Activated CD4-positive, alpha-beta T cell treated with anti-CD3 and anti-CD28 coated beads for 36 hours (primary cell): Measurements from ENCODE around the gene SUV39H2. TPM values are rescaled to one million over a fixed set of nuclear protein-coding genes. Genes with fewer than 3 reads are reported as not detected.
"Not testable (repeated sequence)": the region's sequence is repeated elsewhere in the genome, so short reads cannot be mapped to it uniquely, and the experiment has no call there.

ENCODE experiments used
- ATAC-seq: fragments of 200-7000 bp; cut with Tn5 transposase; one replicate; pipeline ENCODE4 v1.10.0; 2021; ENCODE audit warnings: mild to moderate bottlenecking, moderate library complexity
- CTCF ChIA-PET: fragments of 350-600 bp; sonication (Branson Sonifier 250); formaldehyde crosslinking; loops from one replicate; lab custom pipeline; 2021; ENCODE audit warnings: antibody characterized with exemption; lab: Charles Lee
- POLR2A ChIA-PET: fragments of 350-600 bp; sonication (Branson Sonifier 250); formaldehyde crosslinking; loops from one replicate; lab custom pipeline; 2021; ENCODE audit warnings: antibody characterized with exemption, inconsistent platforms; lab: Charles Lee
- DNase-seq: peaks from one replicate; pipeline ENCODE4 v3.0.0-alpha.2; 2020
- H3K27ac Mint-ChIP-seq: one replicate; pipeline ENCODE4 v1.8.0; 2021; ENCODE audit warnings: mixed read lengths
- H3K27me3 Mint-ChIP-seq: one replicate; pipeline ENCODE4 v1.8.0; 2021; ENCODE audit warnings: mixed read lengths
- H3K36me3 Mint-ChIP-seq: one replicate; pipeline ENCODE4 v1.8.0; 2021; ENCODE audit warnings: low read depth, mixed read lengths
- H3K4me1 Mint-ChIP-seq: one replicate; pipeline ENCODE4 v1.8.0; 2021; ENCODE audit warnings: mixed read lengths
- H3K4me3 Mint-ChIP-seq: one replicate; pipeline ENCODE4 v1.8.0; 2021; ENCODE audit warnings: mild to moderate bottlenecking, moderate library complexity, mixed read lengths
- H3K9me3 Mint-ChIP-seq: one replicate; pipeline ENCODE4 v1.8.0; 2021; ENCODE audit warnings: low read depth, mixed read lengths
- intact Hi-C, 2 experiments: fragments of 100-400 bp; cut with DNase I in 1 of 2; cut with micrococcal nuclease in 1 of 2; formaldehyde crosslinking; loops; one replicate each; pipeline versions ENCODE4 v1.14.2 to v1.15.1; 2022 to 2024; cut with DNase I, micrococcal nuclease
- total RNA-seq, 2 experiments: library from RNA; stranded (reverse); gene quantifications; one replicate each; pipeline ENCODE4 v1.2.3, GENCODE V29; 2021

SUV39H2 gene
- total RNA-seq, 2 experiments from 2014 or later: 42.9 to 51.5 TPM

DNA sequence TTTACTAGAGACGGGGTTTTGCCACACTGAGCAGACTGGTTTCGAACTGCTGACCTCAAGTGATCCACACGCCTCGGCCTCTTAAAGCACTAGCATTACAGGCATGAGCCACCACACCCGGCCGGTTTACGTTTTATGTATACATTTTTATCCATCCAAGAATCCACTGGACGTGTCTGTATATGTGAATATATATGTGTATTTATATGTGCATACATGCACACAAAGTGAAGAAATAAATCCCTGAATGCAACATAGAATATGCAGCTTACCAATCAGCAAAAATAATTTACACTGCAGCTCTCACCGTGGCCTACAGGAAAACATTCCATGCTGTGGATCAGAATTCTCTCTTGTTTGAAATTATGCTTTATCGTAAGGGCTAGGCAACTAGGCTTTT, 51.9 kb downstream of the SUV39H2 start:
- ATAC-seq (no peak), DNase-seq (no peak)
- Mint-ChIP-seq H3K27ac (no peak overlapping the region), H3K4me3 (no peak overlapping the region), H3K4me1 (no peaks in the 10 kb centered on the region), H3K9me3 (no peaks in the 10 kb centered on the region), H3K27me3 (no peaks in the 10 kb centered on the region), H3K36me3 (peaks cover 54% of the 10 kb centered on the region)
- CTCF ChIA-PET: no interaction called here
- intact Hi-C loops: no loop called here
- POLR2A ChIA-PET: no interaction called here

DNA sequence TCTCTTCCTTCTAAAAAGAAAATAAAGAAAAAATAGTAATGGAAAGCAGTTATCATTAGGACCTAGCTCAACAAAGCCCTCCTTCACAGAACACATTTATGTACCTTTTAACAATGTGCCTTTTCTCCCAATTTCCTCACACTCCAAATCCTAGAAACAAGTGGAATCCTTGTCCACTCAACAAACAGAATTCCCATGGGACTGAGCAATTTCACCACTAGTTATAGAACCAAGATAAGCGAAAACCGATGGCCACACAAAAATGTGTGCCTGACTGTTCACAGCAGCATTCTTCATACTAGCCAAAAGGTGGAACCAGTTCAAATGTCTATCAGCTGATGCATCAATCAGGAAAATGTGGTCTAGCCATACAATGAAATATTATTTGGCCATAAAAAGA, 57.9 kb downstream of the SUV39H2 start:
- peaks cover 2% of the 10 kb centered on the region for H3K4me1 Mint-ChIP-seq
- H3K9me3 Mint-ChIP-seq: no peaks in the 10 kb centered on the region
- H3K27me3 Mint-ChIP-seq: no peaks in the 10 kb centered on the region
- no peak overlapping the region for H3K4me3 Mint-ChIP-seq
- DNase-seq (no peak), ATAC-seq (no peak)
- intact Hi-C loops: no loop called here
- POLR2A ChIA-PET: no interaction called here
- H3K27ac Mint-ChIP-seq: no peak overlapping the region
- peaks cover 41% of the 10 kb centered on the region for H3K36me3 Mint-ChIP-seq
- CTCF ChIA-PET: interaction anchor here (1.0 kb wide), 1 partner anchor 12 kb away, joined by 3 read pairs; no protein-coding TSS in a partner anchor

DNA sequence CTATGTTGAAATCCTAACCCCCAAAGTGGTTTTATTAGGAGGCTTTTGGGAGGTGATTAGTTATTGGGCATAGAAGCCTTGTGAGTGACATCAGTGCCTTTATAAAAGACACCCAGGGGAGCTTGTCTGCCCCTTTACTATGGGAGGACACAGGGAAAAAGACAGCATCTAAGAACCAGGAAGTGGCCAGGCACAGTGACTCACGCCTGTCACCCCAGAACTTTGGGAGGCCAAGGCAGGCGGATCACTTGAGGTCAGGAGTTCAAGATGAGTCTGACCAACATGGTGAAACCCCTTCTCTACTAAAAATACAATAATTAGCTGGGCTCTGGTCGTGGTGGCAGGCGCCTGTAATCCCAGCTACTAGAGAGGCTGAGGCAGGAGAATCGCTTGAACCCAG, 60.3 kb downstream of the SUV39H2 start:
- not testable (repeated sequence) for H3K4me1 Mint-ChIP-seq
- peak; percentile 74 for ATAC-seq
- peak; percentile 54 for DNase-seq

DNA sequence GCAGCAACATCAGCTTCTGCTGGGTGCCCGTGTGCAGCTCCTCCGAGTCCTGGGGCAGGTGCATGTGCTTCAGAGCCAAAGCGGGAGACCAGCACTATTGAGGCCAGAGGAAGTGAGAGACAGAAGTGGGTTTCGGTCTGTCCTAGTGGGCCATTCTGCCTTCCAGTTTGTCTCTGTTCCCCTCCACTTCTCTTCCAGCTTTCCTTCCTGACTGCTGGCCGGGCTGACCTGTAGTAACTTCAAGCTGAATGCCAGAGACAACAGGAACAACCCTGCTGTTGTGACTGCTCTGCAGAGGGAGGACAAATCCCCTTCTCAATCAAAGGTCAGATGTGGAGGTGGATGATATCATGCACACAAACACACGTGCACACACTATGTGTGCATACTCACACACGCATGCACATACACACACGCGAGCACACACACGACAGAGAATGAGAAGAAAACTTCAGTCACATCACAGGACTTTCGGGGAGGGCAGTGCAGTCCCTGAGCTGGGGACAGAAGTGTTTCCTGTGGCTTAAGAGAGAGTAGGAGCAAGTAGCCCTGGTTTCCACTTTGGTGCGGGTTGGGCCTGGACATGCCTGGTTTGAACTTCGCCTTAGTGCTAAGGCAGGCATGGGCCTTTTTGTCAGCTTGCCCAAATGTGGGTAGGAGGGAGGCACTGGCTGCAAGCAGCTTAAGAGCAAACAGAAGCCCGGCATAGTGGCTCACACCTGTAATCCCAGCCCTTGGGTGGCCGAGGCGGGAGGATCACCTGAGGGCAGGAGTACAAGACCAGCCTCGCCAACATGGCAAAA, 63.7 kb downstream of the SUV39H2 start:
- not testable (repeated sequence) for DNase-seq

More for the DNA sequence above, 60.3 kb downstream of the SUV39H2 start:
- CTCF ChIA-PET: interaction anchor here (0.5 to 1.2 kb wide), 2 partner anchors 22 to 184 kb away, joined by 3 to 5 read pairs; no protein-coding TSS in a partner anchor
- H3K27me3 Mint-ChIP-seq, H3K27ac Mint-ChIP-seq, H3K9me3 Mint-ChIP-seq, intact Hi-C loops, POLR2A ChIA-PET, H3K4me3 Mint-ChIP-seq: not testable (repeated sequence)
- H3K36me3 Mint-ChIP-seq: peaks cover 30% of the 10 kb centered on the region

DNA sequence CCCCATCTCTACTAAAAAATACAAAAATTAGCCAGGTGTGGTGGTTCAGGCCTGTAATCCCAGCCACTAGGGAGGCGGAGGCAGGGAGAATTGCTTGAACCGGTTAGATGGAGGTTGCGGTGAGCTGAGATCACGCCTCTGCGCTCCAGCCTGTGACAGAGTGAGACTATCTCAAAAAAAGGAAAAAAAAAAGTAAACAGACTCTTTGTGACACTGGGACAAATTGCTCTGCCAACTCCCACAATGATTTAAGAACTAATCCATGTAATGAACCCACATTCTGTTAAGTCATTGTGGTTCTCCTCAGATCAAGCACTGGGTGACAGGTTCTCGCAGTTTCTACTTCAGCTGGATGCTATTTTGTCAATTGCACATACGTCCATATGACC, 64.3 kb downstream of the SUV39H2 start:
- intact Hi-C loops, H3K27ac Mint-ChIP-seq, H3K4me1 Mint-ChIP-seq, H3K4me3 Mint-ChIP-seq, POLR2A ChIA-PET, H3K27me3 Mint-ChIP-seq, DNase-seq, H3K9me3 Mint-ChIP-seq, ATAC-seq: not testable (repeated sequence)
- CTCF ChIA-PET: interaction anchor here (0.6 kb wide), 1 partner anchor 163 kb away, joined by 3 read pairs; no protein-coding TSS in a partner anchor
- H3K36me3 Mint-ChIP-seq: peaks cover 38% of the 10 kb centered on the region

More for the DNA sequence above, 63.7 kb downstream of the SUV39H2 start:
- H3K27ac Mint-ChIP-seq, POLR2A ChIA-PET, H3K27me3 Mint-ChIP-seq, H3K9me3 Mint-ChIP-seq, intact Hi-C loops, ATAC-seq, H3K4me1 Mint-ChIP-seq, CTCF ChIA-PET, H3K4me3 Mint-ChIP-seq: not testable (repeated sequence)
- peaks cover 37% of the 10 kb centered on the region for H3K36me3 Mint-ChIP-seq

DNA sequence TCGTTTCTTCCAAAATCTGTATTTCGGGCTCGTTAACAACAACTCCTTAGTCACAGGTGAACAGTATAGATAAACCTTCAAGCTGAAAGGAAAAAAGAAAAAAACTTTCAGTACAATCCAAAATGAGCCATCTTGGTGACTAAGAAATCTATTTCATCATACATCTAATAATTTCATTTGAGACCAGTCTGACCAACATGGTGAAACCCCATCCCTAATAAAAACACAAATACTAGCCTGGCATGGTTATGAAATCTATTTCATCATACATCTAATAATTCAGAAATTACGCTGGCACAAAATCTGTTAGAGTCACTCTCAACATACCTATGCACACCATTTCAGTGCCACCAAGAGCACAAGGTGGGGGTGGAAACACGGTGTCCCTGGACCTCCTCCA, 66.4 kb downstream of the SUV39H2 start:
- Mint-ChIP-seq H3K36me3 (peaks cover 40% of the 10 kb centered on the region), H3K27me3 (no peaks in the 10 kb centered on the region), H3K9me3 (no peaks in the 10 kb centered on the region), H3K4me1 (peaks cover 9% of the 10 kb centered on the region), H3K4me3 (no peak overlapping the region), H3K27ac (no peak overlapping the region)
- DNase-seq (no peak), ATAC-seq (no peak)
- ChIA-PET CTCF (no interaction called here), POLR2A (interaction anchor here (1.0 kb wide), 1 partner anchor 8 kb away, joined by 4 read pairs; no protein-coding TSS in a partner anchor)
- intact Hi-C loops: no loop called here

DNA sequence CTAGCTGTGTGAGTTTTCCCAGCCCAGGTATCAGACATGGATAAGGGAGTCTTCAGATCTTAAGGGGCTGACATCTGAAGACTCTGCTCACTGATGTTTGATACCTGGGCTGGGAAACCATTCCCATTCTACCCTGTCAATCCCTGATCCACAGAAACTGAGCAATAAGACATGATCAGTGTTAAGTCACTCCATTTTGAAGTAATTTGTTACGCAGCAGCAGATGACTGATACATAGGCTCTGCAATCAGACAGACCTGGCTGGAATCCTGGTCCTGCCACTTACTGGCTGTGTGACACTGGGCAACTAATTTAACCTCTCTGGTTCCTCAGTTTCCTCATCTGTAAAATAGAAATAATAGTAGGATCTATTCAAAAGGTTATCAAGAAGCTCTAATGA, 68.6 kb downstream of the SUV39H2 start:
- ChIA-PET POLR2A (no interaction called here), CTCF (no interaction called here)
- Mint-ChIP-seq H3K27me3 (no peaks in the 10 kb centered on the region), H3K4me1 (peaks cover 23% of the 10 kb centered on the region), H3K9me3 (no peaks in the 10 kb centered on the region), H3K27ac (no peak overlapping the region), H3K36me3 (peaks cover 48% of the 10 kb centered on the region), H3K4me3 (no peak overlapping the region)
- intact Hi-C loops: no loop called here
- DNase-seq: no peak
- no peak for ATAC-seq

DNA sequence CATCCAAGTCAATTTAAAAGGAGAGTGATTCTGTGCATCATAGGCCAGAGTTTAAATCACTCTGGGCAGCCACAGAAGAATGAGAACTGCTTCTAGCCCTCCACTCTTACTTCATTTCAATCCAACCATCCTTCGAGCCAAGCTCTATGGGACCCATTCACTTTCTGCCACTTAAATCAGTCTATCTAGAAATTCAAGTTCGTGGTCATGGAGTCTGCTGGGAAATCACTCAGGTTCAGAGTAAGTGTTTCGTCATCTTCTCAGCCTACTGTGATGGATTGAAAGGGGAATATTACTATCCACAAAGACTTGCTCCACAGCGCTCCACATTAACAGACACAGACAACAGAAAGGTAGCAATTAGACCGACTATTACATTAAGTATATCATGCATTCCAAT, 70.6 kb downstream of the SUV39H2 start:
- peak overlapping the region; percentile 26 for H3K27ac Mint-ChIP-seq
- CTCF ChIA-PET: interaction anchor here (0.6 to 1.9 kb wide), 3 partner anchors 13 to 41 kb away, joined by 3 to 5 read pairs (median 4); no protein-coding TSS in a partner anchor
- ATAC-seq: no peak

DNA sequence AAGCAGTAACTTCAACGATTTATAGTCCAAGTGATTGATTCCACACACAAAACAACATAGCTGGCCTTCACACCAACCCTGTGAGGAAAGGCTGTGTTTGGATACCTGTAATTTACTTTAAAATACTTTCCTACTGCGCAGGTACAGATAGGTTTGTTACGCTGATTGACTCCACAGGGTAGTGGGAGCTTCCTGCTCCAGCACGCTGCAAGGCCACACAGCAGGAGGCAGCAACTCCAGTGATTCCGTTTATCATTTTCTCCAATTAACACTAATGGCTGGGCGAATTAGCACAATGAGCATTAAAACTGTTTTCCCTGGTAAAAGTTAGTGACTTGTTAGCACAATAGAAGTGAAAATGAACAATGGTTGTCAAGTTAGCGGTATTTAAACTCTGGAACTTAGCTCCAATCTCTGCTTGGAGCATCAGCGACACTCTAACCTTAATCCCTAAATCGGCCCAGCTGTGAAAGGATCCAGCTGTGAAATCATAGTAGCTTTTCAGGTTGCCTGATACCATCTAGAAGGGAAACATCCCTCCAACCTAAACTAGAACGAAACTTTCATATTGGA, 74.3 kb downstream of the SUV39H2 start:
- ATAC-seq (no peak), DNase-seq (no peak)
- CTCF ChIA-PET: interaction anchor here (0.6 to 1.1 kb wide), 8 partner anchors 19 to 115 kb away, joined by 3 to 4 read pairs (median 4); partner anchors contain the start of genes CDNF, HSPA14 and MSANTD7
- H3K27ac Mint-ChIP-seq: peak overlapping the region; percentile 97
- H3K4me1 Mint-ChIP-seq: peaks cover 49% of the 10 kb centered on the region
- POLR2A ChIA-PET: interaction anchor here (0.7 to 1.6 kb wide), 4 partner anchors 8 to 767 kb away, joined by 3 to 12 read pairs (median 4); no protein-coding TSS in a partner anchor
- H3K9me3 Mint-ChIP-seq: no peaks in the 10 kb centered on the region
- intact Hi-C loops: loop anchor here (5.0 to 10.0 kb wide), 6 partner anchors 368 to 1608 kb away; partner anchors contain the start of gene SEPHS1 (in 1 of the 2)
- peak overlapping the region; percentile 90 for H3K4me3 Mint-ChIP-seq
- H3K36me3 Mint-ChIP-seq: peaks cover 27% of the 10 kb centered on the region
- H3K27me3 Mint-ChIP-seq: no peaks in the 10 kb centered on the region

More for the DNA sequence above, 70.6 kb downstream of the SUV39H2 start:
- Mint-ChIP-seq H3K4me1 (peaks cover 31% of the 10 kb centered on the region), H3K9me3 (no peaks in the 10 kb centered on the region), H3K36me3 (peaks cover 48% of the 10 kb centered on the region), H3K4me3 (no peak overlapping the region), H3K27me3 (no peaks in the 10 kb centered on the region)
- POLR2A ChIA-PET: interaction anchor here (1.2 kb wide), 1 partner anchor 71 kb away, joined by 3 read pairs; the partner anchor contains the start of gene SUV39H2
- intact Hi-C loops: no loop called here
- no peak for DNase-seq

DNA sequence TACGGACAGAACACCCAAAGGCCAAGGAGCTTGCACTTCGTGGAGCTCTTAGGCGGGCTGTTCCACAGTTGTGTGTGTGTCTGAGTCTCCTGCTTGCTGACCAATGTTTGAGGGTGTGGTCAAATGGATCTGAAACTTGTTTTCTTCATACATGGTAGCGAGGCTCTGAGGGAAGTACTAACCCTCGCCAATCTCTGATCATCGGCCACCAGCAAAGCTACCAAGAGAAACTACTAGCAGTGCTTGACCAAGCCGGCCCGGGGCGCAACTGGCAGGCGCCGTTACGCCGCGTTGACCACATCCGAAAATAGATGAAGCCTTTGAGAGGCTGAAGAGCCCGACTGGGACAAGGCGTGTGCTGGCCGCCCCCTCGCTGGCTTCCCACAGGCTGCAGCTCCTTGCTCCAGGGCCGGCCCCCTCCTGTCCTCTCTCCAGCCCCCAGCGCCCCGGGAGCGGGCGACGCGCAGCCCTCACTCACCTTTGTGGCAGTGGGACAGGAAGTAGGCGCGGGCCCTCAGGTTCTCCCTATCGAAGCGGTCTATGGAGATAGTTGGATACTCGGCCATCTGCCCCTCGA, 74.8 kb downstream of the SUV39H2 start:
- H3K27me3 Mint-ChIP-seq: no peaks in the 10 kb centered on the region
- H3K27ac Mint-ChIP-seq: peak overlapping the region; percentile 97
- peaks cover 50% of the 10 kb centered on the region for H3K4me1 Mint-ChIP-seq
- peaks cover 22% of the 10 kb centered on the region for H3K36me3 Mint-ChIP-seq
- intact Hi-C loops: loop anchor here (5.0 to 10.0 kb wide), 6 partner anchors 369 to 1609 kb away; partner anchors contain the start of gene SEPHS1 (in 1 of the 2)
- ATAC-seq (peak; percentile 49), DNase-seq (no peak)
- CTCF ChIA-PET: interaction anchor here (0.6 to 1.1 kb wide), 8 partner anchors 18 to 116 kb away, joined by 3 to 4 read pairs (median 4); partner anchors contain the start of genes CDNF, HSPA14 and MSANTD7
- H3K4me3 Mint-ChIP-seq: peak overlapping the region; percentile 90
- POLR2A ChIA-PET: interaction anchor here (0.6 to 1.6 kb wide), 6 partner anchors 8 to 768 kb away, joined by 3 to 12 read pairs (median 3); partner anchors contain the start of gene SUV39H2
- no peaks in the 10 kb centered on the region for H3K9me3 Mint-ChIP-seq
